Loucy (cell line): Measurements from ENCODE around the gene BTBD9.

Experiments used
- CTCF ChIP-seq: fragments of 200-600 bp; sonication (generic); conservative IDR thresholded peaks from 2 replicates; pipeline ENCODE4 v1.5.1; 2014; ENCODE audit warnings: mild to moderate bottlenecking, antibody characterized with exemption, low read length
- EZH2phosphoT487 ChIP-seq: fragments of 200-600 bp; IDR thresholded peaks from 2 replicates; pipeline ENCODE4 v1.6.1; 2018; ENCODE audit warnings: antibody characterized with exemption, mild to moderate bottlenecking, moderate library complexity, borderline replicate concordance

DNA sequence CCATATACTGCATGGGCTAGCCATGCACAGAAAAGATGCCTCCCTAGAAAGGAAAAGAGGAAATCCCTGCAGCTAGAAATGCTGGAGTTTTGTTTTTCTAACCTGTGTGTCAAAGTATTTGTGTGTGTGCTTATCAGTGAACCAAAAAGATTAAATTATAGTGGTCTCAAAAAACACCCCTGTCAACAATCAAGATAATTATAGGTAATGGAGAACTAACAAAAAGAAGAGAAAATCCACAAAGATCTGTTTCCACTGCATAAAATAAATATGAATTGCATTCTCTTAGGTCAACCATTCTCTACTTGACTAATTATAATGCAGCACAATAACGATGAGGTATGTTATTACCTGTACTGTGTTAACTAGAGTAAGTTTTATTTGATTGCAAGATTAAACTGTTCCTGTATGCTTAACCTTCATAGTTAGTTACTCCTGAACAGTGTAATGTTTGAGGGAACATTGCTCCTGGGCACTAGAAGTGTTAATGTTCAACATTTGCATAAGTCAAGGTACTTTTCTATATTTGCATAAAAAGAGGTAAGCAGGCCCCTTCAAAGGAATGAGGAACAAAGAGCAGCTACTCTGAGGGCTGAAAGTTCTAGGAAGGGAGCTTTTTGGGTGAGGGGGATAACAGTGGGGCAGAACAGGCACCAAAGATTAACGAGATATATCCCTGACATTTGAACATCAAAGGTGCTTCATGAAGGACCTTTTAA is 212.1 kb downstream of the BTBD9 start:
- TF ChIP-seq CTCF (no peak), EZH2phosphoT487 (no peak)
